Astrocyte (in vitro differentiated cells and primary cell): ENCODE data around the gene PCDHB13.
"Not testable (repeated sequence)": the region's sequence is repeated elsewhere in the genome, so short reads cannot be mapped to it uniquely, and the experiment has no call there.

ENCODE experiments used
- EZH2 ChIP-seq: IDR thresholded peaks from 2 replicates; pipeline ENCODE4 v1.6.1; 2012; ENCODE audit warnings: mild to moderate bottlenecking, low read length, inconsistent platforms; ENCODE audit not compliant: insufficient read depth
- TF ChIP-seq, protein P1 (sequence below): IDR thresholded peaks from 2 replicates; pipeline ENCODE4 v1.5.1; 2011; ENCODE audit warnings: low read depth, mild to moderate bottlenecking, inconsistent platforms, low read length, moderate library complexity; ENCODE audit not compliant: insufficient read depth

DNA sequence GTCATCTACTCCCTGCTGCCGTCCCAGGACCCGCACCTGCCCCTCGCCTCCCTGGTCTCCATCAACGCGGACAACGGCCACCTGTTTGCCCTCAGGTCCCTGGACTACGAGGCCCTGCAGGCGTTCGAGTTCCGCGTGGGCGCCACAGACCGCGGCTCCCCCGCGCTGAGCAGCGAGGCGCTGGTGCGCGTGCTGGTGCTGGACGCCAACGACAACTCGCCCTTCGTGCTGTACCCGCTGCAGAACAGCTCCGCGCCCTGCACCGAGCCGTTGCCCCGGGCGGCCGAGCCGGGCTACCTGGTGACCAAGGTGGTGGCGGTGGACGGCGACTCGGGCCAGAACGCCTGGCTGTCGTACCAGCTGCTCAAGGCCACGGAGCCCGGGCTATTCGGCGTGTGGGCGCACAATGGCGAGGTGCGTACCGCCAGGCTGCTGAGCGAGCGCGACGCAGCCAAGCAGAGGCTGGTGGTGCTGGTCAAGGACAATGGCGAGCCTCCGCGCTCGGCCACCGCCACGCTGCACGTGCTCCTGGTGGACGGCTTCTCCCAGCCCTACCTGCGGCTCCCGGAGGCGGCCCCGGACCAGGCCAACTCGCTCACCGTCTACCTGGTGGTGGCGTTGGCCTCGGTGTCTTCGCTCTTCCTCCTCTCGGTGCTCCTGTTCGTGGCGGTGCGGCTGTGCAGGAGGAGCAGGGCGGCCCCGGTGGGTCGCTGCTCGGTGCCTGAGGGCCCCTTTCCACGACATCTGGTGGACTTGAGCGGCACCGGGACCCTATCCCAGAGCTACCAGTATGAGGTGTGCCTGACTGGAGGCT, 39.2 kb upstream of the PCDHB13 start:
- TF ChIP-seq, protein P1, sequence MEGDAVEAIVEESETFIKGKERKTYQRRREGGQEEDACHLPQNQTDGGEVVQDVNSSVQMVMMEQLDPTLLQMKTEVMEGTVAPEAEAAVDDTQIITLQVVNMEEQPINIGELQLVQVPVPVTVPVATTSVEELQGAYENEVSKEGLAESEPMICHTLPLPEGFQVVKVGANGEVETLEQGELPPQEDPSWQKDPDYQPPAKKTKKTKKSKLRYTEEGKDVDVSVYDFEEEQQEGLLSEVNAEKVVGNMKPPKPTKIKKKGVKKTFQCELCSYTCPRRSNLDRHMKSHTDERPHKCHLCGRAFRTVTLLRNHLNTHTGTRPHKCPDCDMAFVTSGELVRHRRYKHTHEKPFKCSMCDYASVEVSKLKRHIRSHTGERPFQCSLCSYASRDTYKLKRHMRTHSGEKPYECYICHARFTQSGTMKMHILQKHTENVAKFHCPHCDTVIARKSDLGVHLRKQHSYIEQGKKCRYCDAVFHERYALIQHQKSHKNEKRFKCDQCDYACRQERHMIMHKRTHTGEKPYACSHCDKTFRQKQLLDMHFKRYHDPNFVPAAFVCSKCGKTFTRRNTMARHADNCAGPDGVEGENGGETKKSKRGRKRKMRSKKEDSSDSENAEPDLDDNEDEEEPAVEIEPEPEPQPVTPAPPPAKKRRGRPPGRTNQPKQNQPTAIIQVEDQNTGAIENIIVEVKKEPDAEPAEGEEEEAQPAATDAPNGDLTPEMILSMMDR = not testable (repeated sequence)
- TF ChIP-seq EZH2 = not testable (repeated sequence)
